Fibroblast of lung (primary cell): ENCODE data around the gene ASPRV1. TPM values are rescaled to one million over a fixed set of nuclear protein-coding genes. Genes with fewer than 3 reads are reported as not detected.
A peak's percentile ranks its signal among the peaks of the same experiment; 100 is the strongest.

Source experiments
- DNase-seq, 2 donors: peaks; one replicate each; pipeline versions ENCODE4 v3.0.0 to v3.0.0-alpha.2; 2010; ENCODE audit warnings: low read depth in 2 of 2
- H2AFZ ChIP-seq: 2 replicates; pipeline ENCODE4 v1.5.1; 2012; ENCODE audit warnings: low read length, control low read depth, inconsistent platforms
- H3K27ac ChIP-seq: 2 replicates; pipeline ENCODE4 v1.5.1; 2011; ENCODE audit warnings: low read length, control low read depth; ENCODE audit not compliant: insufficient read depth
- H3K27me3 ChIP-seq: 2 replicates; pipeline ENCODE4 v1.5.1; 2011; ENCODE audit warnings: mild to moderate bottlenecking, low read length; ENCODE audit not compliant: control insufficient read depth, insufficient read depth
- H3K36me3 ChIP-seq: 2 replicates; pipeline ENCODE4 v1.5.1; 2011; ENCODE audit warnings: low read length; ENCODE audit not compliant: control insufficient read depth, insufficient read depth
- H3K4me1 ChIP-seq: 2 replicates; pipeline ENCODE4 v1.5.1; 2011; ENCODE audit warnings: low read length; ENCODE audit not compliant: control insufficient read depth, insufficient read depth; ENCODE audit errors: extremely low read depth
- H3K4me2 ChIP-seq: 2 replicates; pipeline ENCODE4 v1.5.1; 2011; ENCODE audit warnings: low read length, control low read depth; ENCODE audit not compliant: insufficient read depth; ENCODE audit errors: extremely low read depth
- H3K4me3 ChIP-seq, 4 experiments: fragments of 200-600 bp in 1 of 4; sonication (generic) in 1 of 4; replicated peaks in 1 of 4; 2 replicates each; pipeline ENCODE4 v1.5.1; 2011 to 2016; ENCODE audit warnings: low read length in 4 of 4, low read depth in 3 of 4, mild to moderate bottlenecking in 3 of 4, control low read depth in 2 of 4, inconsistent platforms in 1 of 4, mixed read lengths in 1 of 4; ENCODE audit not compliant: insufficient read depth in 1 of 4; ENCODE audit errors: control extremely low read depth in 1 of 4
- H3K79me2 ChIP-seq: 2 replicates; pipeline ENCODE4 v1.5.1; 2012; ENCODE audit warnings: mild to moderate bottlenecking, low read length, inconsistent platforms; ENCODE audit not compliant: control insufficient read depth, insufficient read depth
- H3K9ac ChIP-seq: 2 replicates; pipeline ENCODE4 v1.5.1; 2011; ENCODE audit warnings: mild to moderate bottlenecking, low read length, control low read depth; ENCODE audit not compliant: insufficient read depth
- H3K9me3 ChIP-seq: 2 replicates; pipeline ENCODE4 v1.5.1; 2012; ENCODE audit warnings: low read depth, low read length; ENCODE audit not compliant: control insufficient read depth, insufficient read depth
- H4K20me1 ChIP-seq: 2 replicates; pipeline ENCODE4 v1.5.1; 2011; ENCODE audit warnings: low read length; ENCODE audit not compliant: control insufficient read depth, insufficient read depth; ENCODE audit errors: extremely low read depth
- CTCF ChIP-seq, 2 donors: IDR thresholded peaks in 1 of 2; conservative IDR thresholded peaks in 1 of 2; 1 replicate in 1 of 2; 2 replicates in 1 of 2; pipeline ENCODE4 v1.5.1; 2011 to 2012; ENCODE audit warnings: low read length in 2 of 2, control low read depth in 1 of 2, inconsistent platforms in 1 of 2, low read depth in 1 of 2, mild to moderate bottlenecking in 1 of 2
- EZH2 ChIP-seq: IDR thresholded peaks from 2 replicates; pipeline ENCODE4 v1.5.1; 2012; ENCODE audit warnings: low read length, control low read depth, mild to moderate bottlenecking; ENCODE audit errors: missing control alignments
- polyA plus RNA-seq, 2 donors: library from polyadenylated mRNA; depleted of rRNA in 1 of 2; stranded (reverse) in 1 of 2; unstranded in 1 of 2; fragments of >200 nt; gene quantifications; 2 replicates each; pipeline ENCODE4 v1.2.1, GENCODE V29; 2011 to 2012; ENCODE audit warnings: missing spikeins in 1 of 2
- total RNA-seq: library from RNA; depleted of rRNA; stranded (reverse); fragments of >200 nt; gene quantifications from 2 replicates; pipeline ENCODE4 v1.2.1, GENCODE V29; 2014

Gene ASPRV1
- total and polyA plus RNA-seq, 2 donors (not counting 1 experiment from before 2014, with no cell fraction given) = 0.08 to 0.33 TPM

GRCh38 chr2:69998761-69999160 is 37.3 kb upstream of the ASPRV1 start:
- no peaks in the 10 kb centered on the region for H3K27me3 ChIP-seq
- no peaks in the 10 kb centered on the region for H3K36me3 ChIP-seq
- H3K9ac ChIP-seq = no peak overlapping the region
- no peaks in the 10 kb centered on the region for H3K79me2 ChIP-seq
- peaks cover 5% of the 10 kb centered on the region for H3K4me1 ChIP-seq
- H3K4me3 ChIP-seq = no peak overlapping the region
- no peak overlapping the region for H2AFZ ChIP-seq
- H3K27ac ChIP-seq = no peak overlapping the region
- no peak for DNase-seq
- no peaks in the 10 kb centered on the region for H3K9me3 ChIP-seq
- no peaks in the 10 kb centered on the region for H4K20me1 ChIP-seq
- TF ChIP-seq EZH2 (no peak), CTCF (conservative IDR thresholded peaks at IDR 0.05 in 1 of 2, IDR thresholded peaks at IDR 0.05 in 1 of 2; ENCODE audit: low read depth in 1 of 2, low read length in 2 of 2) (no peak)
- H3K4me2 ChIP-seq = no peak overlapping the region

DNA sequence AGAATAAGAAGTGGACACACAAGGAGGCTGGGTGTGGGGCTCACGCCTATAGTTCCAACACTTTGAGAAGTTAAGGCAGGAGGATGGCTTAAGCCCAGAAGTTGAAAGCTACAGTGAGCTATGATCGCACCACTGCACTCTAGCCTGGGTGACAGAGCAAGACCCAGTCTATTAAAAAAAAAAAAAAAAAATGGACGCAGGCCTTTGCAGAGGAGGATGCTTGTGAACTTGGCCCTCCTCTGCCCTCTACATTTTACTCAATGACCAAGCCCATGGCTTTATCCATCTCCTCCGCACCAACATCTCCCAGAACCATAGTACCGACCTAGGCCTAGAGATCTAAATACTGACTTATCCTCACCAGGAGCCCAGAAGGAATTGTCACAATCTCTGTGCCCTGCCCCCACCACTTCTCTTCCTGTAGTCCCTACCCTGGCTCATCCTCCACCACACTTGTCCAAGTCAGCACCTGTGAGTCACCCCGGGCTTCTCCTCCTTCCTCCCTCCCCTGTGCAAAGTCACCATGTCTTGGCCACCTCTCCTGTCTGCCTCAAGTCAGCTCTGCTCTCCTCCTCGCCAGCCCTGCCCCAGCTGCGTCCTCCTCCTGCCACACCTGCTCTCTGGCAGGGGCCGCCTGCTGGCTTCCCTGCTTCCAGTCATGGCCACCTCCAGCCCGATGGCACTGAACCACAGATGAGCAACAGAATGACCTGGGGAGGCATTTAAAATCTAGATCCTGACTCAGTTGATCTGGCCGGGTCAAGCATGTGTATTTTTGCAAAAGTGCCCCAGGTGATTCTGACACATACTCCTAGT is 35.8 kb upstream of the ASPRV1 start:
- H3K4me2 ChIP-seq = no peak overlapping the region
- no peak overlapping the region for H3K9ac ChIP-seq
- DNase-seq = peak in 1 of 2 donors; percentile 58
- H4K20me1 ChIP-seq = no peaks in the 10 kb centered on the region
- no peaks in the 10 kb centered on the region for H3K36me3 ChIP-seq
- H3K79me2 ChIP-seq = no peaks in the 10 kb centered on the region
- H3K9me3 ChIP-seq = no peaks in the 10 kb centered on the region
- H3K27ac ChIP-seq = no peak overlapping the region
- H3K27me3 ChIP-seq = no peaks in the 10 kb centered on the region
- TF ChIP-seq EZH2 = no peak
- no peak for TF ChIP-seq CTCF (conservative IDR thresholded peaks at IDR 0.05 in 1 of 2, IDR thresholded peaks at IDR 0.05 in 1 of 2; ENCODE audit: low read depth in 1 of 2, low read length in 2 of 2)
- no peak overlapping the region for H3K4me3 ChIP-seq
- H2AFZ ChIP-seq = no peak overlapping the region
- peaks cover 5% of the 10 kb centered on the region for H3K4me1 ChIP-seq

DNA sequence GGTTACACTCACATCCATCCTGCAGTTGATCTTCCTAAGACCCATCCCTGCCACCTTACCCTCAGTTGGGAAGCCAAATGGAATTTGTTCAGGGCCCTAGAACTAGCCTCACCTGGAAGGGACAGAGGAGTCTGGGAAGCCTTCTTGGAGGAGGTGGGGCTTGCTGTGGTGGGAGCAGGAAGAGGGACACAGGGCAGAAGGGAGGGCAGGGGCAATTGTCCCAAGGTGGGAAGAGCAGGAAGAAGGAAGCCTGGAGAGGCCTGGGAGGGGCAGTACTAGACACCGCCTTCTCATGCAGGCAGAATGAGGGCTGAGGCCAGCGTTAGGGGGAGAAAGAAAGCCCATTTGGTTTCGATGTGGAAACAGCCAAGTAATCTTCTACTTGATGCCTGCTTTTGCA is 34.1 kb upstream of the ASPRV1 start:
- no peak for TF ChIP-seq EZH2
- TF ChIP-seq CTCF (conservative IDR thresholded peaks at IDR 0.05 in 1 of 2, IDR thresholded peaks at IDR 0.05 in 1 of 2; ENCODE audit: low read depth in 1 of 2, low read length in 2 of 2) = no peak
- Histone ChIP-seq H4K20me1 (no peaks in the 10 kb centered on the region), H3K27me3 (no peaks in the 10 kb centered on the region), H3K4me3 (no peak overlapping the region), H3K9me3 (no peaks in the 10 kb centered on the region), H3K9ac (no peak overlapping the region), H3K36me3 (no peaks in the 10 kb centered on the region), H2AFZ (no peak overlapping the region), H3K27ac (no peak overlapping the region), H3K4me1 (peaks cover 5% of the 10 kb centered on the region), H3K79me2 (no peaks in the 10 kb centered on the region), H3K4me2 (no peak overlapping the region)
- DNase-seq = no peak
